ENCODE data around the gene SCN9A.
"Not testable (repeated sequence)": the region's sequence is repeated elsewhere in the genome, so short reads cannot be mapped to it uniquely, and the experiment has no call there.

SCN9A gene

GRCh38 chr2:166360906-166361305 is 14.8 kb downstream of the SCN9A start:
- no peaks in the 10 kb centered on the region for H3K9me3 ChIP-seq (ENCODE audit: low read length)
- no peaks in the 10 kb centered on the region for H3K79me2 ChIP-seq (ENCODE audit: insufficient read depth, low read length)
- H3K27ac ChIP-seq (ENCODE audit: low read depth, low read length, poor library complexity, severe bottlenecking): no peak overlapping the region
- TF ChIP-seq EZH2 (IDR thresholded peaks at IDR 0.05; ENCODE audit: borderline replicate concordance, low read length) (no peak), CTCF (IDR thresholded peaks at IDR 0.05; ENCODE audit: low read length) (no peak)
- H3K36me3 ChIP-seq (ENCODE audit: insufficient read depth, low read length): no peaks in the 10 kb centered on the region
- H4K20me1 ChIP-seq (ENCODE audit: insufficient read depth, low read length): no peaks in the 10 kb centered on the region
- no peak overlapping the region for H3K4me3 ChIP-seq (ENCODE audit: low read depth, low read length, poor library complexity, severe bottlenecking)
- no peaks in the 10 kb centered on the region for H3K4me1 ChIP-seq (ENCODE audit: insufficient read depth, low read length, severe bottlenecking)
- H2AFZ ChIP-seq (ENCODE audit: low read length): no peak overlapping the region
- no peaks in the 10 kb centered on the region for H3K9me2 ChIP-seq (ENCODE audit: low read depth, low read length)
- H3K27me3 ChIP-seq (ENCODE audit: insufficient read depth, low read length): no peaks in the 10 kb centered on the region
- no peak overlapping the region for H3K4me2 ChIP-seq (ENCODE audit: low read length)
- no peaks in the 10 kb centered on the region for H3F3A ChIP-seq (ENCODE audit: insufficient read depth, low read length)
- H3K9ac ChIP-seq (ENCODE audit: low read length): no peak overlapping the region

- TF ChIP-seq CTCF (IDR thresholded peaks at IDR 0.05; ENCODE audit: low read length) (no peak), EZH2 (IDR thresholded peaks at IDR 0.05; ENCODE audit: borderline replicate concordance, low read length) (no peak)
- Histone ChIP-seq H3K9me3 (ENCODE audit: low read length) (no peaks in the 10 kb centered on the region), H3K27ac (ENCODE audit: low read depth, low read length, poor library complexity, severe bottlenecking) (no peak overlapping the region), H2AFZ (ENCODE audit: low read length) (no peak overlapping the region), H3K79me2 (ENCODE audit: insufficient read depth, low read length) (no peaks in the 10 kb centered on the region), H4K20me1 (ENCODE audit: insufficient read depth, low read length) (no peaks in the 10 kb centered on the region), H3K9ac (ENCODE audit: low read length) (no peak overlapping the region), H3K4me1 (ENCODE audit: insufficient read depth, low read length, severe bottlenecking) (no peaks in the 10 kb centered on the region), H3K36me3 (ENCODE audit: insufficient read depth, low read length) (no peaks in the 10 kb centered on the region), H3K4me2 (ENCODE audit: low read length) (no peak overlapping the region), H3K27me3 (ENCODE audit: insufficient read depth, low read length) (no peaks in the 10 kb centered on the region), H3K9me2 (ENCODE audit: low read depth, low read length) (no peaks in the 10 kb centered on the region), H3K4me3 (ENCODE audit: low read depth, low read length, poor library complexity, severe bottlenecking) (no peak overlapping the region), H3F3A (ENCODE audit: insufficient read depth, low read length) (no peaks in the 10 kb centered on the region)
Observed at GRCh38 chr2:166360426-166360825, 15.3 kb downstream of the SCN9A start.

- not testable (repeated sequence) for H3K4me2 ChIP-seq (ENCODE audit: low read length); H3F3A ChIP-seq (ENCODE audit: insufficient read depth, low read length); H3K4me3 ChIP-seq (ENCODE audit: low read depth, low read length, poor library complexity, severe bottlenecking); H3K9ac ChIP-seq (ENCODE audit: low read length); H3K9me3 ChIP-seq (ENCODE audit: low read length); H3K27me3 ChIP-seq (ENCODE audit: insufficient read depth, low read length); H3K4me1 ChIP-seq (ENCODE audit: insufficient read depth, low read length, severe bottlenecking); H3K9me2 ChIP-seq (ENCODE audit: low read depth, low read length); H4K20me1 ChIP-seq (ENCODE audit: insufficient read depth, low read length); H3K79me2 ChIP-seq (ENCODE audit: insufficient read depth, low read length); H3K27ac ChIP-seq (ENCODE audit: low read depth, low read length, poor library complexity, severe bottlenecking); H3K36me3 ChIP-seq (ENCODE audit: insufficient read depth, low read length); H2AFZ ChIP-seq (ENCODE audit: low read length)
Observed at GRCh38 chr2:166357950-166358321, 17.8 kb downstream of the SCN9A start.

GRCh38 chr2:166357068-166357949 is 18.4 kb downstream of the SCN9A start:
- Histone ChIP-seq H3K9me3 (ENCODE audit: low read length) (no peaks in the 10 kb centered on the region), H3K27ac (ENCODE audit: low read depth, low read length, poor library complexity, severe bottlenecking) (no peak overlapping the region), H3K4me2 (ENCODE audit: low read length) (no peak overlapping the region), H3K4me3 (ENCODE audit: low read depth, low read length, poor library complexity, severe bottlenecking) (no peak overlapping the region), H3K36me3 (ENCODE audit: insufficient read depth, low read length) (no peaks in the 10 kb centered on the region), H3K9me2 (ENCODE audit: low read depth, low read length) (no peaks in the 10 kb centered on the region), H3K79me2 (ENCODE audit: insufficient read depth, low read length) (no peaks in the 10 kb centered on the region), H2AFZ (ENCODE audit: low read length) (no peak overlapping the region), H3K9ac (ENCODE audit: low read length) (no peak overlapping the region), H3K4me1 (ENCODE audit: insufficient read depth, low read length, severe bottlenecking) (no peaks in the 10 kb centered on the region), H4K20me1 (ENCODE audit: insufficient read depth, low read length) (no peaks in the 10 kb centered on the region), H3F3A (ENCODE audit: insufficient read depth, low read length) (no peaks in the 10 kb centered on the region), H3K27me3 (ENCODE audit: insufficient read depth, low read length) (no peaks in the 10 kb centered on the region)
- TF ChIP-seq EZH2 (IDR thresholded peaks at IDR 0.05; ENCODE audit: borderline replicate concordance, low read length) (no peak), CTCF (IDR thresholded peaks at IDR 0.05; ENCODE audit: low read length) (no peak)
